Measurements from ENCODE around the gene MMP26.

MMP26 gene

DNA sequence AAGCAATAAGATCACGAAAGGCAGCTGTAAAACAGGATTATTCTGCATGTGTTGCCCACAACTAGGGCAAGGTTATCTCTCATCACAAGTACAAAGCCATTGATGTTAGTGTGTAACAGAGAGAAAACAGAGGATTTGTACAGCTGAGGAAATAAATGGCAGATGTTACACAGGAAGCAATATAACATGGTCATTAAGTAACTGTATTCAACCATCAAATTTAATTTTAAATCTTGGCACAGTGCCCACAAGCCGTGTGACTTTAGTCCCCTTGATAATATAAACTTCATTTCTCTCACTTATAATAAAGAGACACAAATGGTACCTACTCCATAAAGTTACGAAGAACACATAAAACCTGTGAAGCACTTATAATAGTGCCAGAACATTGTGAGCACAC is 24.2 kb upstream of the MMP26 start:
- H3K4me3 ChIP-seq (ENCODE audit: low read depth in 1 of 5, low read length in 5 of 5) = no peak overlapping the region
- no peak overlapping the region for H3K9ac ChIP-seq (ENCODE audit: low read length in 5 of 5)
- H3K9me3 ChIP-seq (ENCODE audit: control insufficient read depth in 5 of 5, low read length in 5 of 5) = no peaks in the 10 kb centered on the region
- H3K36me3 ChIP-seq (ENCODE audit: control insufficient read depth in 5 of 5, insufficient read depth in 5 of 5, low read length in 5 of 5) = no peaks in the 10 kb centered on the region
- H3K4me1 ChIP-seq (ENCODE audit: control insufficient read depth in 5 of 5, insufficient read depth in 5 of 5, low read length in 5 of 5) = no peaks in the 10 kb centered on the region
- peaks cover 0 to 3% (median 0%) of the 10 kb centered on the region in 5 donors for H3K27me3 ChIP-seq (ENCODE audit: control insufficient read depth in 5 of 5, insufficient read depth in 4 of 5, low read length in 5 of 5)
- no peak overlapping the region for H3K27ac ChIP-seq (ENCODE audit: low read depth, low read length)

DNA sequence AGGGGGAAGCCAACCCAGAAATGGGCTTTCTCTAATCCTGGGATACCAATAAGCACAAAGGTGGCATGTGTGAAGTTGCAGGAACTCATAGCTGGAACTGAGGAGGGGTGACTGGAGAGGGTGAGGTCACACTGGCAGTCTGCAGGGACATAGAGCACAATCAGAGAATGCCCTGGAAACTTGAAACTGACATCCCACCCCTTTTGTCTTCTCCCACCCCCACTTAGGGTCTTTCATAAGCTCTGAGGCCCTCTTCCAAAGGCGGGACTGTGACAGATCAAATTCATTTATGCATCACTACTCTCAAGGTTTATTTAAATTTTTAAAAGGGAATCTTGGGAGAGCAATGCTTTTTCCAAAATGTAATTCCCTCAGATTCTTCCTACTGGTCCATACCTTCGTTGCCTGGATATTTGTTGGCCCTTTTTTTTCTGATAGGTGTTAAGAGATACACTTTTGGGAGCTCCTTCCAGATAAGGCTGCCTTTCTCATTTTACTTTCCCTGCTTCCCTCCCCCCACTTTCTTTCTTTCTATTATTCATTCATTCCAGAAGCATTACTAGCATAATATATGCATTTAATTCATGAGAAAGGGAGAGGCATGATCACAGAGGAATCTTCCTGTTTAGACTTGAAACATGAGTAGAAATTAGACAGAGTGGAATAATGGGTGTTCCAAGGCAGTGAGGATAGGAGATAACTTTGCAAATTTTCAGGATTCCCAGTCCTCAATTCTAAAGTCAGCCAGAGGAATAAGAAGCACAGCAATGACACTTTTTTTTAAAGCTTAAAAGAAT is 21.8 kb upstream of the MMP26 start:
- Histone ChIP-seq H3K9ac (ENCODE audit: low read length in 5 of 5) (no peak overlapping the region), H3K4me1 (ENCODE audit: control insufficient read depth in 5 of 5, insufficient read depth in 5 of 5, low read length in 5 of 5) (no peaks in the 10 kb centered on the region), H3K9me3 (ENCODE audit: control insufficient read depth in 5 of 5, low read length in 5 of 5) (no peaks in the 10 kb centered on the region), H3K27ac (ENCODE audit: low read depth, low read length) (no peak overlapping the region), H3K27me3 (ENCODE audit: control insufficient read depth in 5 of 5, insufficient read depth in 4 of 5, low read length in 5 of 5) (peaks cover 0 to 3% (median 0%) of the 10 kb centered on the region in 5 donors), H3K36me3 (ENCODE audit: control insufficient read depth in 5 of 5, insufficient read depth in 5 of 5, low read length in 5 of 5) (no peaks in the 10 kb centered on the region), H3K4me3 (ENCODE audit: low read depth in 1 of 5, low read length in 5 of 5) (no peak overlapping the region)

DNA sequence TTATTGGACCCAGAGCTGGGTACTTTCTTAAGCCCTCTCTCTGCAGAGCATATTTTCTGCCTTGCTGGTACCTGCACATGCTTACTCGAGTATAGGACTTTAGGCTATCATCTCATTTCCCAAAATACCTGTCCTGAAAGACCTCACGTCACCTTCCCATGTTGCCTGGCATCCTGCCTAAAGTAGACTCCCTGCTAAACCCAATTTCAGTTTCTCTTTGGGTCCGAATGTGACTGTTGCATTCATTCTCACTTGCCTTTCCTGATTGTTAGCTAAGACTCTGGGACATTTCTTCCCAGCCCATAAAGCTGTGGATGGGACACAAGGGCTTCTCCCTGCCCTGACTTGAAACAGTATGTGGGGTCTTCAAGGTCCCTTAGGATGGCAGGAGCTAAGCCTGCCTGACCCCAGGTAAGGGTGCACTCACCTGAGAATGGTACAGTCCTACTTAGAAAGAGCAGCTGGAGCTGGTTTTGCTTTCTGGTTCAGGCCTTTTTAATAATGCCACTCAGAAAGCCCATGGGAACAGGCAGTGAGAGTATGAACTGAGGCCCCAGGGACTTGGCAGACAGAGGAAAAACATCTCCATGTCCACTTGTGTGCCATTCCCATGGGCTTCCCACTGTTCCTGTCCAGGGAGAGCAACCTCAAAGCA is 19.8 kb upstream of the MMP26 start:
- Histone ChIP-seq H3K27ac (ENCODE audit: low read depth, low read length) (no peak overlapping the region), H3K9me3 (ENCODE audit: control insufficient read depth in 5 of 5, low read length in 5 of 5) (no peaks in the 10 kb centered on the region), H3K9ac (ENCODE audit: low read length in 5 of 5) (no peak overlapping the region), H3K27me3 (ENCODE audit: control insufficient read depth in 5 of 5, insufficient read depth in 4 of 5, low read length in 5 of 5) (peaks cover 0 to 1% (median 0%) of the 10 kb centered on the region in 5 donors), H3K36me3 (ENCODE audit: control insufficient read depth in 5 of 5, insufficient read depth in 5 of 5, low read length in 5 of 5) (no peaks in the 10 kb centered on the region), H3K4me3 (ENCODE audit: low read depth in 1 of 5, low read length in 5 of 5) (no peak overlapping the region), H3K4me1 (ENCODE audit: control insufficient read depth in 5 of 5, insufficient read depth in 5 of 5, low read length in 5 of 5) (no peaks in the 10 kb centered on the region)

DNA sequence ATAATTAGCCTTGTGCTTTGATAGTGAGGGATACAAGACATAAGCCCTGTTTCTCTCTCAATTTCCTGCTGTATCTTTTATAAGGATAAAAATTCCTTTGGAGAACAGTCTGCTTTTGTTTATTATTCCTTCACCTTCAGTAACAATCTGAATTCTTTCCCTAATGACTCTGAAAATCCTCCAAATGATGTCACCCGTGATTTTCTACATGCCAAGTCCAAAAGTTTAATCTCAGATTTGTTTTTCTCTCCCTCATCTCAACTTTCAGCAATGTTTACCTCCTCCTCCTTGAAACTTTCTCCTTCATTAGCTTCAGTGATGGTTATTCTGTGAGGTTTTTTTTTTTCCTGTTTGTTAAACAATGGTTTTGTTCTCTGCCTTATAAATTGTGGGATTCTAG is 9.1 kb upstream of the MMP26 start:
- Histone ChIP-seq H3K4me3 (ENCODE audit: low read depth in 1 of 5, low read length in 5 of 5) (no peak overlapping the region), H3K36me3 (ENCODE audit: control insufficient read depth in 5 of 5, insufficient read depth in 5 of 5, low read length in 5 of 5) (no peaks in the 10 kb centered on the region), H3K27ac (ENCODE audit: low read depth, low read length) (no peak overlapping the region), H3K9me3 (ENCODE audit: control insufficient read depth in 5 of 5, low read length in 5 of 5) (no peaks in the 10 kb centered on the region), H3K4me1 (ENCODE audit: control insufficient read depth in 5 of 5, insufficient read depth in 5 of 5, low read length in 5 of 5) (no peaks in the 10 kb centered on the region), H3K9ac (ENCODE audit: low read length in 5 of 5) (no peak overlapping the region), H3K27me3 (ENCODE audit: control insufficient read depth in 5 of 5, insufficient read depth in 4 of 5, low read length in 5 of 5) (no peaks in the 10 kb centered on the region)

DNA sequence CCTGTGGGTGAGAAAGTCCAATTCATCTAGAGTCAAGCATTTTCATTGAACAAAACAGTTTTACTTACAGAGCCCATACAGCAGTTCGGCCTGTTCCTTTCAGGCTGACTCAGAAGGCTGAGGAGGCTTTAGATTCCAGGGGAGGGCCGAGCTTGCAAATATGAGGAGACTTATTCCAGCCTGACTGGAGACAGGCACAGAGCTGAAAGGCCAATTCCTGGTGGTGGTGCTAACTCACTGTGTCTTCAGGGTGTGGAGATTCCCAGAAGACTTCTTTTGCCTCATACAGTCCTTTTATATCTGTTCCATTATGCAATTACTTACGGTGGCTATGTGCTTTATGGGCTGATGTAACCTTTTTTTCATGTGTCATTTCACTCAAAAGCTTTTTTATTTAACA is 7.0 kb upstream of the MMP26 start, which contains the start of gene OR51E2:
Gene OR51E2 (minus strand): TSS at position 269 of the 400 bp plus-strand sequence. CDS start 15,142 bp downstream, outside the sequence.
- H3K9me3 ChIP-seq (ENCODE audit: control insufficient read depth in 5 of 5, low read length in 5 of 5) = no peaks in the 10 kb centered on the region
- no peaks in the 10 kb centered on the region for H3K4me1 ChIP-seq (ENCODE audit: control insufficient read depth in 5 of 5, insufficient read depth in 5 of 5, low read length in 5 of 5)
- no peak within 1 kb of the TSS for H3K27ac ChIP-seq (ENCODE audit: low read depth, low read length)
- H3K9ac ChIP-seq (ENCODE audit: low read length in 5 of 5) = no peak within 1 kb of the TSS
- no peak within 1 kb of the TSS for H3K4me3 ChIP-seq (ENCODE audit: low read depth in 1 of 5, low read length in 5 of 5)
- no peaks in the 10 kb centered on the region for H3K36me3 ChIP-seq (ENCODE audit: control insufficient read depth in 5 of 5, insufficient read depth in 5 of 5, low read length in 5 of 5)
- no peaks in the 10 kb centered on the region for H3K27me3 ChIP-seq (ENCODE audit: control insufficient read depth in 5 of 5, insufficient read depth in 4 of 5, low read length in 5 of 5)

DNA sequence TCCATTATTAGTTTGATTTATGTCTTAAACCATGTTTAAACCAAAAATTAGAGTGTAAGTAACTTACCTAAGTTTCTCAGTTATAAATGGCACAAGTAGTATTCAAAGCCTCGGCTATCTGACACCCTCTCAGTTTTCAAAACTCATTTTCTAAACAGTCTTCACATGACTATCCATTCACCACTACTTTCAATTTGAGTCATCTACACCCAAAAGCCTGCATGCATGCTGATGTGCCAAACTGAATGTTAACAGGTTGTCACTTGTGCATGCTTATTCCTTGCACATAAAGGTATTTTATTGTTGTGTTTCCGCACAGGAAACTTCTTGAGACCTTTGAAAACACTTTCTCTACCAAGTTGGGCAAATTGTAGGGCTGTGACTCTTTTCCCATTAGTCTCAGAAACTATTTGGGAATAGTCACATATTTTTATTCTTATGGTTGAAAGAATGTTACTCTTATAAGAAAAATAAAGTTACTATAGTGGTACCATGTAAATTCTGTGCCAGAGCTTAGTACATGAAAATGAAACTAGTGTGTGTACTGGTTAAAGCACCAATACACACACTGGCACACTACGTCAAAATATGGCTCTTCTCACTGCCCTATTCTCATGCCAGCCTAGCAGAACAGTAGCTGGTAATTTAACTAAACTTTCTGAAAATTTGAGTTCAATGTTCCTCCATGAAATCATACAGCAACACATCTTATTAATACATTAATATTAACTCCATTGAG is 4.7 kb upstream of the MMP26 start:
- H3K9ac ChIP-seq (ENCODE audit: low read length in 5 of 5) = no peak overlapping the region
- H3K4me1 ChIP-seq (ENCODE audit: control insufficient read depth in 5 of 5, insufficient read depth in 5 of 5, low read length in 5 of 5) = peaks cover 0 to 7% (median 0%) of the 10 kb centered on the region in 5 donors
- no peaks in the 10 kb centered on the region for H3K27me3 ChIP-seq (ENCODE audit: control insufficient read depth in 5 of 5, insufficient read depth in 4 of 5, low read length in 5 of 5)

DNA sequence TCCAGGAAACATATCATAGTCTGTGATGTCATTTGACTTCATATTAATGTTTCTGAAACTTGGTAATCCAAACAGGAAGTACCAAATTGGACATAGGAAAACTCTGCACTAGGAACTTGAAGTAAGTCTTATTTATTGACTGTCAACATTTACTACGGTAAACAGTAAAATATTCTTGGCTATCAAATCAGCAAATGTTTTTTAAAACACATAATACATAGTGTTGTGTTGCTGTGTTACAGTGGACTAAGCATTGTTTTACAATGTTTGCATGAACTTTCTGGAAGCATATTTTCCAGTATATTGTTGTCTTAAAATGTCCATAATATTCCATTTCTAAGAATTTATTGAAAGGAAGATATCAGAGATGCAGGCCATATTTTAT is 4.2 kb upstream of the MMP26 start:
- H3K27me3 ChIP-seq (ENCODE audit: control insufficient read depth in 5 of 5, insufficient read depth in 4 of 5, low read length in 5 of 5) = no peaks in the 10 kb centered on the region
- H3K9ac ChIP-seq (ENCODE audit: low read length in 5 of 5) = no peak overlapping the region
- no peak overlapping the region for H3K27ac ChIP-seq (ENCODE audit: low read depth, low read length)
- no peaks in the 10 kb centered on the region for H3K9me3 ChIP-seq (ENCODE audit: control insufficient read depth in 5 of 5, low read length in 5 of 5)
- H3K4me1 ChIP-seq (ENCODE audit: control insufficient read depth in 5 of 5, insufficient read depth in 5 of 5, low read length in 5 of 5) = peaks cover 0 to 7% (median 0%) of the 10 kb centered on the region in 5 donors
- no peak overlapping the region for H3K4me3 ChIP-seq (ENCODE audit: low read depth in 1 of 5, low read length in 5 of 5)
- H3K36me3 ChIP-seq (ENCODE audit: control insufficient read depth in 5 of 5, insufficient read depth in 5 of 5, low read length in 5 of 5) = no peaks in the 10 kb centered on the region

More for the DNA sequence above, 4.7 kb upstream of the MMP26 start:
- no peaks in the 10 kb centered on the region for H3K9me3 ChIP-seq (ENCODE audit: control insufficient read depth in 5 of 5, low read length in 5 of 5)
- no peak overlapping the region for H3K27ac ChIP-seq (ENCODE audit: low read depth, low read length)
- no peak overlapping the region for H3K4me3 ChIP-seq (ENCODE audit: low read depth in 1 of 5, low read length in 5 of 5)
- H3K36me3 ChIP-seq (ENCODE audit: control insufficient read depth in 5 of 5, insufficient read depth in 5 of 5, low read length in 5 of 5) = no peaks in the 10 kb centered on the region

DNA sequence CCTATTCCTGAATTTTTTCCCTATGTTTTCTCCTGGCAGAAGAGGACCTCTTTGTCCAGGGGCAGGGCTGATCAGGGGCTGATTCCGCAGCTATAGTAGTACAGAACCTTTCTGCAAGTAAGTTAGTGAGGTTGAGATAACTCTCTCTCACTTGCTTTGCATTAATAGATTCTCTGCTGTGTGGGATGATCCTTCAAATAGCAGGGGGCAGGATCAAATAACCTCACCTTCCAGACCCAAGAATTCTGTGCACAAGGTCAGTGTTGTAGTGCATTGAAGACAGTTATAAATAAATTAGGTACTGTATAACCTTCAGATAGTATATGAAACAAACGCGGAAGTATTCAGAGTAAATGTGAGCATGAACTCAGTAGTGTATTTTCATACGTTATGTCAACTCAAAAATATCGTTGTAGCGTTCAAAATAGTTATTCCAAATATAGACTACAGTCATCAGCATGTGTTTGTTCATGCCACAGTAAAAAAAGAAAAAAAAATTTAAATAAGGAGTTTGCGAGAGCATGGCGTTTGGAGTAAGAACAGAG is 278 bp downstream of the MMP26 start:
- Histone ChIP-seq H3K27me3 (ENCODE audit: control insufficient read depth in 5 of 5, insufficient read depth in 4 of 5, low read length in 5 of 5) (no peaks in the 10 kb centered on the region), H3K4me1 (ENCODE audit: control insufficient read depth in 5 of 5, insufficient read depth in 5 of 5, low read length in 5 of 5) (peaks cover 0 to 7% (median 0%) of the 10 kb centered on the region in 5 donors), H3K4me3 (ENCODE audit: low read depth in 1 of 5, low read length in 5 of 5) (no peak overlapping the region), H3K36me3 (ENCODE audit: control insufficient read depth in 5 of 5, insufficient read depth in 5 of 5, low read length in 5 of 5) (no peaks in the 10 kb centered on the region), H3K9ac (ENCODE audit: low read length in 5 of 5) (no peak overlapping the region), H3K27ac (ENCODE audit: low read depth, low read length) (no peak overlapping the region), H3K9me3 (ENCODE audit: control insufficient read depth in 5 of 5, low read length in 5 of 5) (no peaks in the 10 kb centered on the region)

DNA sequence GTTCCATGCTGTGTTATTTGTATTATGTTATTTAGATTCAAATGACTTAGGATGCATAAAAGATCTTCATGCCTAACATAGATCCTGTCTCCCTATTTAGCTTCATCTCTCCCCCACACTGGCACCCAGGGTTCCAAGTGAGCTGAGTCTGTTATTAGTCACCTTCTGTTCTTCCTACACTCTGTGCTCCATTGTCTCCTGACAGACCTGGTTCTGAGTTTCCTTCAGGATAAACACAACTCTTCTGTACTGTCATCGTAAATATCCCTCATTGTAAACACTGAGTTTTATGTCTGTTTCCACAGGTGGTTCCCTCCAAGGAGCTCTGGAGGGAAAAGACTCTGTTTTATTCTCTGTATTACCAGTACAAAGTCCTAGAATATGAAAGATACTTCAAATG is 8.7 kb downstream of the MMP26 start:
- no peaks in the 10 kb centered on the region for H3K27me3 ChIP-seq (ENCODE audit: control insufficient read depth in 5 of 5, insufficient read depth in 4 of 5, low read length in 5 of 5)
- no peaks in the 10 kb centered on the region for H3K36me3 ChIP-seq (ENCODE audit: control insufficient read depth in 5 of 5, insufficient read depth in 5 of 5, low read length in 5 of 5)
- no peak overlapping the region for H3K9ac ChIP-seq (ENCODE audit: low read length in 5 of 5)
- H3K4me3 ChIP-seq (ENCODE audit: low read depth in 1 of 5, low read length in 5 of 5) = no peak overlapping the region
- H3K4me1 ChIP-seq (ENCODE audit: control insufficient read depth in 5 of 5, insufficient read depth in 5 of 5, low read length in 5 of 5) = no peaks in the 10 kb centered on the region
- H3K9me3 ChIP-seq (ENCODE audit: control insufficient read depth in 5 of 5, low read length in 5 of 5) = no peaks in the 10 kb centered on the region
- no peak overlapping the region for H3K27ac ChIP-seq (ENCODE audit: low read depth, low read length)

DNA sequence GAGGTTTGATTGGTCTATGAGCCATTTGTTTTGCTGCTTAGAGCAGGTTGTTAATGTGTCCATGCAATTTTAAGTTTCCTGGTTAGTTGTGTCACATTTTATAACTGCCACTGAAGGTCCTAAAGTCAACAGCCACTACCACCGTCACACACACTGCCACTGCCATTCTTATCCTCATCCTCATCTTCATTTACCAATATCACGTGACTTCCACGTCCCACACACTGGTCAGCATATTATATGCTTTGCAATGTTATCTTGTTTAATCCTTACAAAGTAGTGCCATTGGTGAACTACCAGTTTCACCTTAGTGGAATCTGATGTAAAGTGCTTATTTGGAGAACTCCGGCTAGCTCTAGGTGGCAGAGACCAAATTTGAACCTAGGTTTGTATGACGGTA is 9.7 kb downstream of the MMP26 start:
- H3K9ac ChIP-seq (ENCODE audit: low read length in 5 of 5) = no peak overlapping the region
- no peaks in the 10 kb centered on the region for H3K27me3 ChIP-seq (ENCODE audit: control insufficient read depth in 5 of 5, insufficient read depth in 4 of 5, low read length in 5 of 5)
- H3K36me3 ChIP-seq (ENCODE audit: control insufficient read depth in 5 of 5, insufficient read depth in 5 of 5, low read length in 5 of 5) = no peaks in the 10 kb centered on the region
- H3K4me3 ChIP-seq (ENCODE audit: low read depth in 1 of 5, low read length in 5 of 5) = no peak overlapping the region
- no peak overlapping the region for H3K27ac ChIP-seq (ENCODE audit: low read depth, low read length)
- no peaks in the 10 kb centered on the region for H3K4me1 ChIP-seq (ENCODE audit: control insufficient read depth in 5 of 5, insufficient read depth in 5 of 5, low read length in 5 of 5)
- no peaks in the 10 kb centered on the region for H3K9me3 ChIP-seq (ENCODE audit: control insufficient read depth in 5 of 5, low read length in 5 of 5)
